ENCODE results near the gene BBS7.

BBS7 gene

GRCh38 chr4:121869841-121870822, at the start of gene BBS7:
TSS of gene BBS7 (minus strand) at chr4:121870474. CDS start at chr4:121870313, 161 bp downstream.
- Mint-ChIP-seq H3K9me3 (peaks cover 2% of the 10 kb centered on the region), H3K36me3 (ENCODE audit: low read depth) (peaks cover 30% of the 10 kb centered on the region), H3K4me3 (peak within 1 kb of the TSS; percentile 95 to 99 (median 99)), H3K27me3 (ENCODE audit: low read depth) (no peaks in the 10 kb centered on the region), H3K27ac (peak within 1 kb of the TSS; percentile 58 to 87 (median 79)), H3K4me1 (peaks cover 6% of the 10 kb centered on the region)
- TF ChIP-seq CTCF (IDR thresholded peaks at IDR 0.05; ENCODE audit: unreplicated experiment in 3 of 3), result no peak

GRCh38 chr4:121913667-121914066, 43.4 kb upstream of the BBS7 start:
- Mint-ChIP-seq H3K36me3 (ENCODE audit: low read depth) (no peaks in the 10 kb centered on the region), H3K9me3 (no peaks in the 10 kb centered on the region), H3K27me3 (ENCODE audit: low read depth) (no peaks in the 10 kb centered on the region), H3K27ac (no peak overlapping the region), H3K4me3 (no peak overlapping the region), H3K4me1 (no peaks in the 10 kb centered on the region)
- no peak for TF ChIP-seq CTCF (IDR thresholded peaks at IDR 0.05; ENCODE audit: unreplicated experiment in 3 of 3)

- TF ChIP-seq CTCF (IDR thresholded peaks at IDR 0.05; ENCODE audit: unreplicated experiment in 3 of 3), result no peak
- Mint-ChIP-seq H3K36me3 (ENCODE audit: low read depth) (no peaks in the 10 kb centered on the region), H3K4me3 (no peak overlapping the region), H3K27ac (no peak overlapping the region), H3K9me3 (no peaks in the 10 kb centered on the region), H3K4me1 (no peaks in the 10 kb centered on the region), H3K27me3 (ENCODE audit: low read depth) (peaks cover 3% of the 10 kb centered on the region)
Measured at GRCh38 chr4:121908346-121908745, 38.1 kb upstream of the BBS7 start.

- H3K9me3 Mint-ChIP-seq, result no peaks in the 10 kb centered on the region
- H3K4me1 Mint-ChIP-seq, result no peaks in the 10 kb centered on the region
- no peaks in the 10 kb centered on the region for H3K27me3 Mint-ChIP-seq (ENCODE audit: low read depth)
- H3K27ac Mint-ChIP-seq, result no peak overlapping the region
- peak; percentile 73 to 85 (median 83) for TF ChIP-seq CTCF (IDR thresholded peaks at IDR 0.05; ENCODE audit: unreplicated experiment in 3 of 3)
- H3K36me3 Mint-ChIP-seq (ENCODE audit: low read depth), result no peaks in the 10 kb centered on the region
- H3K4me3 Mint-ChIP-seq, result no peak overlapping the region
Measured at GRCh38 chr4:121900132-121900983, 30.1 kb upstream of the BBS7 start.

GRCh38 chr4:121898150-121898549, 27.9 kb upstream of the BBS7 start:
- Mint-ChIP-seq H3K4me1 (no peaks in the 10 kb centered on the region), H3K9me3 (no peaks in the 10 kb centered on the region), H3K4me3 (no peak overlapping the region), H3K27me3 (ENCODE audit: low read depth) (no peaks in the 10 kb centered on the region), H3K27ac (no peak overlapping the region), H3K36me3 (ENCODE audit: low read depth) (no peaks in the 10 kb centered on the region)
- TF ChIP-seq CTCF (IDR thresholded peaks at IDR 0.05; ENCODE audit: unreplicated experiment in 3 of 3), result no peak
